WTC11 (cell line): ENCODE data around the gene GREB1. TPM values are rescaled to one million over a fixed set of nuclear protein-coding genes. Genes with fewer than 3 reads are reported as not detected.

Source experiments
- ATAC-seq: fragments of 200-7000 bp; cut with Tn5 transposase; 2 replicates; pipeline ENCODE4 v1.10.0; 2021; ENCODE audit warnings: mild to moderate bottlenecking, moderate library complexity
- CTCF ChIA-PET: fragments of 300-600 bp; sonication (Branson Sonifier 250); formaldehyde crosslinking; loops from one replicate; lab custom pipeline; 2021; ENCODE audit warnings: antibody characterized with exemption; lab: Charles Lee
- POLR2A ChIA-PET: fragments of 350-600 bp; sonication (Branson Sonifier 250); formaldehyde crosslinking; loops from one replicate; lab custom pipeline; 2021; ENCODE audit warnings: antibody characterized with exemption; lab: Charles Lee
- DNase-seq: peaks from one replicate; pipeline ENCODE4 v3.0.0; 2021; ENCODE audit warnings: low spot score
- H3K27ac Mint-ChIP-seq: 2 replicates; pipeline ENCODE4 v1.8.0; 2021; ENCODE audit warnings: mixed read lengths
- H3K27me3 Mint-ChIP-seq: 2 replicates; pipeline ENCODE4 v1.8.0; 2021; ENCODE audit warnings: low read depth, mild to moderate bottlenecking, moderate library complexity, mixed read lengths
- H3K36me3 Mint-ChIP-seq: 2 replicates; pipeline ENCODE4 v1.8.0; 2021; ENCODE audit warnings: mixed read lengths
- H3K4me1 Mint-ChIP-seq: 2 replicates; pipeline ENCODE4 v1.8.0; 2022; ENCODE audit warnings: mixed read lengths
- H3K4me3 Mint-ChIP-seq: 2 replicates; pipeline ENCODE4 v1.8.0; 2021; ENCODE audit warnings: mild to moderate bottlenecking, moderate library complexity, mixed read lengths
- H3K9me3 Mint-ChIP-seq: 2 replicates; pipeline ENCODE4 v1.8.0; 2021; ENCODE audit warnings: mixed read lengths
- EMX1 ChIP-seq: fragments of 250-450 bp; sonication (Bioruptor Pico); IDR thresholded peaks from 2 replicates; pipeline ENCODE4 v1.8.0; 2021; ENCODE audit warnings: mild to moderate bottlenecking
- ESRRA ChIP-seq: sonication (generic); formaldehyde crosslinking; IDR thresholded peaks from 2 replicates; pipeline ENCODE4 v1.8.1; 2022; ENCODE audit warnings: mild to moderate bottlenecking, missing genetic modification reagents, borderline replicate concordance
- ETV6 ChIP-seq: sonication (generic); formaldehyde crosslinking; IDR thresholded peaks from 2 replicates; pipeline ENCODE4 v1.8.1; 2022; ENCODE audit warnings: mild to moderate bottlenecking, missing genetic modification reagents
- GTF2I ChIP-seq: fragments of 250-450 bp; sonication (Bioruptor Pico); conservative IDR thresholded peaks from 2 replicates; pipeline ENCODE4 v1.4.0; 2021; ENCODE audit warnings: mild to moderate bottlenecking
- IRF2 ChIP-seq: sonication (generic); formaldehyde crosslinking; IDR thresholded peaks from 2 replicates; pipeline ENCODE4 v1.8.0; 2022; ENCODE audit warnings: low read depth, missing genetic modification reagents, borderline replicate concordance
- JUN ChIP-seq: sonication (generic); formaldehyde crosslinking; IDR thresholded peaks from 2 replicates; pipeline ENCODE4 v1.8.0; 2023; ENCODE audit warnings: mild to moderate bottlenecking, missing genetic modification reagents
- MXD4 ChIP-seq: fragments of 250-450 bp; sonication (Bioruptor Pico); IDR thresholded peaks from 2 replicates; pipeline ENCODE4 v1.8.0; 2021; ENCODE audit warnings: mild to moderate bottlenecking, moderate library complexity, borderline replicate concordance
- NR2C2 ChIP-seq: sonication (generic); formaldehyde crosslinking; IDR thresholded peaks from 2 replicates; pipeline ENCODE4 v1.8.0; 2022; ENCODE audit warnings: mild to moderate bottlenecking, missing genetic modification reagents
- OVOL2 ChIP-seq: fragments of 250-450 bp; sonication (Bioruptor Pico); IDR thresholded peaks from 2 replicates; pipeline ENCODE4 v1.9.0; 2021; ENCODE audit warnings: mild to moderate bottlenecking, borderline replicate concordance
- SP1 ChIP-seq: sonication (generic); formaldehyde crosslinking; conservative IDR thresholded peaks from 2 replicates; pipeline ENCODE4 v1.8.1; 2022; ENCODE audit warnings: missing genetic modification reagents
- TEAD1 ChIP-seq: sonication (generic); formaldehyde crosslinking; IDR thresholded peaks from 2 replicates; pipeline ENCODE4 v1.8.0; 2022; ENCODE audit warnings: mild to moderate bottlenecking, missing genetic modification reagents
- ZNF263 ChIP-seq: sonication (generic); formaldehyde crosslinking; IDR thresholded peaks from 2 replicates; pipeline ENCODE4 v1.8.1; 2022; ENCODE audit warnings: low read depth, mild to moderate bottlenecking, moderate library complexity, missing genetic modification reagents
- ZNF416 ChIP-seq: fragments of 250-450 bp; sonication (Bioruptor Pico); IDR thresholded peaks from 2 replicates; pipeline ENCODE4 v1.9.0; 2021; ENCODE audit warnings: mild to moderate bottlenecking, inconsistent platforms
- total RNA-seq: library from RNA; stranded (reverse); gene quantifications from 3 replicates; pipeline ENCODE4 v1.2.3, GENCODE V29; 2021
- TF ChIP-seq, protein P1 (sequence below): sonication (generic); formaldehyde crosslinking; IDR thresholded peaks from 2 replicates; pipeline ENCODE4 v1.8.0; 2023; ENCODE audit warnings: missing genetic modification reagents, mild to moderate bottlenecking, borderline replicate concordance
- TF ChIP-seq, protein P2 (sequence below): sonication (generic); formaldehyde crosslinking; IDR thresholded peaks from 2 replicates; pipeline ENCODE4 v1.8.1; 2023; ENCODE audit warnings: mild to moderate bottlenecking, missing genetic modification reagents
- TF ChIP-seq, protein P3 (sequence below): sonication (generic); formaldehyde crosslinking; IDR thresholded peaks from 2 replicates; pipeline ENCODE4 v1.8.0; 2022; ENCODE audit warnings: mild to moderate bottlenecking, missing genetic modification reagents
- TF ChIP-seq, protein P4 (sequence below): sonication (generic); formaldehyde crosslinking; IDR thresholded peaks from 2 replicates; pipeline ENCODE4 v1.8.1; 2022; ENCODE audit warnings: mild to moderate bottlenecking, missing genetic modification reagents, moderate library complexity, borderline replicate concordance
- TF ChIP-seq, protein P5 (sequence below): fragments of 250-450 bp; sonication (Bioruptor Pico); IDR thresholded peaks from 2 replicates; pipeline ENCODE4 v1.9.0; 2021; ENCODE audit warnings: mild to moderate bottlenecking
- TF ChIP-seq, protein P6 (sequence below): fragments of 250-450 bp; sonication (Bioruptor Pico); IDR thresholded peaks from 2 replicates; pipeline ENCODE4 v2.1.2; 2022; ENCODE audit warnings: mild to moderate bottlenecking, moderate library complexity
- TF ChIP-seq, protein P7 (sequence below): sonication (generic); formaldehyde crosslinking; IDR thresholded peaks from 2 replicates; pipeline ENCODE4 v1.8.0; 2022; ENCODE audit warnings: mild to moderate bottlenecking, missing genetic modification reagents
- TF ChIP-seq, protein P8 (sequence below): sonication (generic); formaldehyde crosslinking; IDR thresholded peaks from 2 replicates; pipeline ENCODE4 v1.8.1; 2023; ENCODE audit warnings: mild to moderate bottlenecking, missing genetic modification reagents, moderate library complexity

GREB1 gene
- total RNA-seq, 1 experiment from 2014 or later = 35.7 TPM

DNA sequence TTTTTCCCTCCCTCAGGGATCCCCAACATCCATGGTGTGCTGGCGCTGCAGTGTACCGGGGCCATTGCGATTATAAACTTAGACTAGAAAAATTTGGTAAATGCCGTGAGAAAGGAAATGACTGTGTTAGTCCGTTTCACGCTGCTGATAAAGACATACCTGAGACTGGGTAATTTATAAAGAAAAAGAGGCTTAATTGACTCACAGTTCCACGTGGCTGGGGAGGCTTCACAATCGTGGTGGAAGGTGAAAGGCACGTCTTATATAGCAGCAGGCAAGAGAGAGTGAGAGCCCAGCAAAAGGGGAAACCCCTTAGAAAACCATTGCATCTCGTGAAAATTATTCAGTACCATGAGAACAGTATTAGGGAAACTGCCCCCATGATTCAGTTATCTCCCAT is 91.8 kb downstream of the GREB1 start:
- POLR2A ChIA-PET = no interaction called here
- no peak for ATAC-seq
- H3K4me3 Mint-ChIP-seq = no peak overlapping the region
- H3K36me3 Mint-ChIP-seq = peaks cover 73% of the 10 kb centered on the region
- H3K4me1 Mint-ChIP-seq = peaks cover under 1% of the 10 kb centered on the region; the same call in 1 of the 2 replicates
- DNase-seq = no peak
- CTCF ChIA-PET = no interaction called here
- H3K9me3 Mint-ChIP-seq = peaks cover 13% of the 10 kb centered on the region
- no peak overlapping the region for H3K27ac Mint-ChIP-seq
- H3K27me3 Mint-ChIP-seq = no peaks in the 10 kb centered on the region
- TF ChIP-seq, protein P1, sequence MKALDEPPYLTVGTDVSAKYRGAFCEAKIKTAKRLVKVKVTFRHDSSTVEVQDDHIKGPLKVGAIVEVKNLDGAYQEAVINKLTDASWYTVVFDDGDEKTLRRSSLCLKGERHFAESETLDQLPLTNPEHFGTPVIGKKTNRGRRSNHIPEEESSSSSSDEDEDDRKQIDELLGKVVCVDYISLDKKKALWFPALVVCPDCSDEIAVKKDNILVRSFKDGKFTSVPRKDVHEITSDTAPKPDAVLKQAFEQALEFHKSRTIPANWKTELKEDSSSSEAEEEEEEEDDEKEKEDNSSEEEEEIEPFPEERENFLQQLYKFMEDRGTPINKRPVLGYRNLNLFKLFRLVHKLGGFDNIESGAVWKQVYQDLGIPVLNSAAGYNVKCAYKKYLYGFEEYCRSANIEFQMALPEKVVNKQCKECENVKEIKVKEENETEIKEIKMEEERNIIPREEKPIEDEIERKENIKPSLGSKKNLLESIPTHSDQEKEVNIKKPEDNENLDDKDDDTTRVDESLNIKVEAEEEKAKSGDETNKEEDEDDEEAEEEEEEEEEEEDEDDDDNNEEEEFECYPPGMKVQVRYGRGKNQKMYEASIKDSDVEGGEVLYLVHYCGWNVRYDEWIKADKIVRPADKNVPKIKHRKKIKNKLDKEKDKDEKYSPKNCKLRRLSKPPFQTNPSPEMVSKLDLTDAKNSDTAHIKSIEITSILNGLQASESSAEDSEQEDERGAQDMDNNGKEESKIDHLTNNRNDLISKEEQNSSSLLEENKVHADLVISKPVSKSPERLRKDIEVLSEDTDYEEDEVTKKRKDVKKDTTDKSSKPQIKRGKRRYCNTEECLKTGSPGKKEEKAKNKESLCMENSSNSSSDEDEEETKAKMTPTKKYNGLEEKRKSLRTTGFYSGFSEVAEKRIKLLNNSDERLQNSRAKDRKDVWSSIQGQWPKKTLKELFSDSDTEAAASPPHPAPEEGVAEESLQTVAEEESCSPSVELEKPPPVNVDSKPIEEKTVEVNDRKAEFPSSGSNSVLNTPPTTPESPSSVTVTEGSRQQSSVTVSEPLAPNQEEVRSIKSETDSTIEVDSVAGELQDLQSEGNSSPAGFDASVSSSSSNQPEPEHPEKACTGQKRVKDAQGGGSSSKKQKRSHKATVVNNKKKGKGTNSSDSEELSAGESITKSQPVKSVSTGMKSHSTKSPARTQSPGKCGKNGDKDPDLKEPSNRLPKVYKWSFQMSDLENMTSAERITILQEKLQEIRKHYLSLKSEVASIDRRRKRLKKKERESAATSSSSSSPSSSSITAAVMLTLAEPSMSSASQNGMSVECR = no peak
- TF ChIP-seq, protein P2, sequence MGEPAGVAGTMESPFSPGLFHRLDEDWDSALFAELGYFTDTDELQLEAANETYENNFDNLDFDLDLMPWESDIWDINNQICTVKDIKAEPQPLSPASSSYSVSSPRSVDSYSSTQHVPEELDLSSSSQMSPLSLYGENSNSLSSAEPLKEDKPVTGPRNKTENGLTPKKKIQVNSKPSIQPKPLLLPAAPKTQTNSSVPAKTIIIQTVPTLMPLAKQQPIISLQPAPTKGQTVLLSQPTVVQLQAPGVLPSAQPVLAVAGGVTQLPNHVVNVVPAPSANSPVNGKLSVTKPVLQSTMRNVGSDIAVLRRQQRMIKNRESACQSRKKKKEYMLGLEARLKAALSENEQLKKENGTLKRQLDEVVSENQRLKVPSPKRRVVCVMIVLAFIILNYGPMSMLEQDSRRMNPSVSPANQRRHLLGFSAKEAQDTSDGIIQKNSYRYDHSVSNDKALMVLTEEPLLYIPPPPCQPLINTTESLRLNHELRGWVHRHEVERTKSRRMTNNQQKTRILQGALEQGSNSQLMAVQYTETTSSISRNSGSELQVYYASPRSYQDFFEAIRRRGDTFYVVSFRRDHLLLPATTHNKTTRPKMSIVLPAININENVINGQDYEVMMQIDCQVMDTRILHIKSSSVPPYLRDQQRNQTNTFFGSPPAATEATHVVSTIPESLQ (CRISPR knock-in tag) = no peak
- TF ChIP-seq, protein P3, sequence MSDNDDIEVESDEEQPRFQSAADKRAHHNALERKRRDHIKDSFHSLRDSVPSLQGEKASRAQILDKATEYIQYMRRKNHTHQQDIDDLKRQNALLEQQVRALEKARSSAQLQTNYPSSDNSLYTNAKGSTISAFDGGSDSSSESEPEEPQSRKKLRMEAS (CRISPR knock-in tag) = no peak
- TF ChIP-seq ZNF416 (CRISPR knock-in tag) = no peak
- TF ChIP-seq, protein P4, sequence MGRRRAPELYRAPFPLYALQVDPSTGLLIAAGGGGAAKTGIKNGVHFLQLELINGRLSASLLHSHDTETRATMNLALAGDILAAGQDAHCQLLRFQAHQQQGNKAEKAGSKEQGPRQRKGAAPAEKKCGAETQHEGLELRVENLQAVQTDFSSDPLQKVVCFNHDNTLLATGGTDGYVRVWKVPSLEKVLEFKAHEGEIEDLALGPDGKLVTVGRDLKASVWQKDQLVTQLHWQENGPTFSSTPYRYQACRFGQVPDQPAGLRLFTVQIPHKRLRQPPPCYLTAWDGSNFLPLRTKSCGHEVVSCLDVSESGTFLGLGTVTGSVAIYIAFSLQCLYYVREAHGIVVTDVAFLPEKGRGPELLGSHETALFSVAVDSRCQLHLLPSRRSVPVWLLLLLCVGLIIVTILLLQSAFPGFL (CRISPR knock-in tag) = no peak
- no peak for TF ChIP-seq IRF2 (CRISPR knock-in tag)
- TF ChIP-seq, protein P5, sequence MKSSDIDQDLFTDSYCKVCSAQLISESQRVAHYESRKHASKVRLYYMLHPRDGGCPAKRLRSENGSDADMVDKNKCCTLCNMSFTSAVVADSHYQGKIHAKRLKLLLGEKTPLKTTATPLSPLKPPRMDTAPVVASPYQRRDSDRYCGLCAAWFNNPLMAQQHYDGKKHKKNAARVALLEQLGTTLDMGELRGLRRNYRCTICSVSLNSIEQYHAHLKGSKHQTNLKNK (CRISPR knock-in tag) = no peak
- no peak for TF ChIP-seq GTF2I (CRISPR knock-in tag)
- no peak for TF ChIP-seq OVOL2 (CRISPR knock-in tag)
- TF ChIP-seq NR2C2 = no peak
- TF ChIP-seq SP1 (CRISPR knock-in tag) = no peak

DNA sequence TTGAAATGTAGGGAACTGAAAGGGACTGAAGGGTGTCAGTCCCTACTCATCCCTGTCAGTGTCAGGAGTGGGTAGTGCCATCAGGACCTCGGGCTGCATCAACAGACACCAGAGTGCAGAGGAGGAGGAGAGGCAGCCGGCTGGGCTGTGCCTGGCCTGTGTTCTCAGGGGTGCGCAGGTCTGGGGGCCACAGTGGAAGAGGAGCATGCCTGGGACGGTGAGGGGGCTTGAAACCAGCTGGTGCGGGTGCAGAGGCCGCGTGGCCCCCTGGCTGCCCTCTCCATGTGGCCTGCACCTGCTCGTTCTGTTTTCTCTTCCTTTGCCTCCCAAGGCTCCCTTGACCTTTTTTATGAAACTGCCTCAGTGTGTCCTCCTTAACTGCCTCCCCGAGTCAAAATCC is 94.8 kb downstream of the GREB1 start:
- peaks cover 6% of the 10 kb centered on the region; the same call in 1 of the 2 replicates for H3K4me1 Mint-ChIP-seq
- H3K27ac Mint-ChIP-seq = no peak overlapping the region

More for the DNA sequence above, 94.8 kb downstream of the GREB1 start:
- DNase-seq = no peak
- H3K4me3 Mint-ChIP-seq = no peak overlapping the region
- TF ChIP-seq, protein P6, sequence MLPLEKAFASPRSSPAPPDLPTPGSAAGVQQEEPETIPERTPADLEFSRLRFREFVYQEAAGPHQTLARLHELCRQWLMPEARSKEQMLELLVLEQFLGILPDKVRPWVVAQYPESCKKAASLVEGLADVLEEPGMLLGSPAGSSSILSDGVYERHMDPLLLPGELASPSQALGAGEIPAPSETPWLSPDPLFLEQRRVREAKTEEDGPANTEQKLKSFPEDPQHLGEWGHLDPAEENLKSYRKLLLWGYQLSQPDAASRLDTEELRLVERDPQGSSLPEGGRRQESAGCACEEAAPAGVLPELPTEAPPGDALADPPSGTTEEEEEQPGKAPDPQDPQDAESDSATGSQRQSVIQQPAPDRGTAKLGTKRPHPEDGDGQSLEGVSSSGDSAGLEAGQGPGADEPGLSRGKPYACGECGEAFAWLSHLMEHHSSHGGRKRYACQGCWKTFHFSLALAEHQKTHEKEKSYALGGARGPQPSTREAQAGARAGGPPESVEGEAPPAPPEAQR = no peak
- TF ChIP-seq MXD4 (CRISPR knock-in tag) (no peak), ETV6 (CRISPR knock-in tag) (no peak), ESRRA (CRISPR knock-in tag) (no peak), JUN (CRISPR knock-in tag) (no peak), TEAD1 (CRISPR knock-in tag) (no peak), ZNF263 (no peak), EMX1 (no peak)
- TF ChIP-seq, protein P4 (CRISPR knock-in tag) = no peak
- TF ChIP-seq, protein P7, sequence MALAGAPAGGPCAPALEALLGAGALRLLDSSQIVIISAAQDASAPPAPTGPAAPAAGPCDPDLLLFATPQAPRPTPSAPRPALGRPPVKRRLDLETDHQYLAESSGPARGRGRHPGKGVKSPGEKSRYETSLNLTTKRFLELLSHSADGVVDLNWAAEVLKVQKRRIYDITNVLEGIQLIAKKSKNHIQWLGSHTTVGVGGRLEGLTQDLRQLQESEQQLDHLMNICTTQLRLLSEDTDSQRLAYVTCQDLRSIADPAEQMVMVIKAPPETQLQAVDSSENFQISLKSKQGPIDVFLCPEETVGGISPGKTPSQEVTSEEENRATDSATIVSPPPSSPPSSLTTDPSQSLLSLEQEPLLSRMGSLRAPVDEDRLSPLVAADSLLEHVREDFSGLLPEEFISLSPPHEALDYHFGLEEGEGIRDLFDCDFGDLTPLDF (CRISPR knock-in tag) = no peak
- TF ChIP-seq, protein P8, sequence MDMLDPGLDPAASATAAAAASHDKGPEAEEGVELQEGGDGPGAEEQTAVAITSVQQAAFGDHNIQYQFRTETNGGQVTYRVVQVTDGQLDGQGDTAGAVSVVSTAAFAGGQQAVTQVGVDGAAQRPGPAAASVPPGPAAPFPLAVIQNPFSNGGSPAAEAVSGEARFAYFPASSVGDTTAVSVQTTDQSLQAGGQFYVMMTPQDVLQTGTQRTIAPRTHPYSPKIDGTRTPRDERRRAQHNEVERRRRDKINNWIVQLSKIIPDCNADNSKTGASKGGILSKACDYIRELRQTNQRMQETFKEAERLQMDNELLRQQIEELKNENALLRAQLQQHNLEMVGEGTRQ = no peak
- CTCF ChIA-PET = no interaction called here
- no peaks in the 10 kb centered on the region for H3K27me3 Mint-ChIP-seq
- peaks cover 13% of the 10 kb centered on the region for H3K9me3 Mint-ChIP-seq
- ATAC-seq = no peak
- POLR2A ChIA-PET = interaction anchor here (0.6 kb wide), 1 partner anchor 36 kb away, joined by 3 read pairs; no protein-coding TSS in a partner anchor
- H3K36me3 Mint-ChIP-seq = peaks cover 81% of the 10 kb centered on the region
